WI38 (cell line): ENCODE data around the gene SLC31A2.

Source experiments
- H3K4me3 ChIP-seq: 2 replicates; pipeline ENCODE4 v1.5.1; 2011; ENCODE audit warnings: low read depth, mild to moderate bottlenecking, control low read depth, low read length
- TF ChIP-seq, protein P1 (sequence below): IDR thresholded peaks from 2 replicates; pipeline ENCODE4 v1.5.1; 2012; ENCODE audit warnings: low read depth, mild to moderate bottlenecking, control low read depth, low read length

SLC31A2 gene

DNA sequence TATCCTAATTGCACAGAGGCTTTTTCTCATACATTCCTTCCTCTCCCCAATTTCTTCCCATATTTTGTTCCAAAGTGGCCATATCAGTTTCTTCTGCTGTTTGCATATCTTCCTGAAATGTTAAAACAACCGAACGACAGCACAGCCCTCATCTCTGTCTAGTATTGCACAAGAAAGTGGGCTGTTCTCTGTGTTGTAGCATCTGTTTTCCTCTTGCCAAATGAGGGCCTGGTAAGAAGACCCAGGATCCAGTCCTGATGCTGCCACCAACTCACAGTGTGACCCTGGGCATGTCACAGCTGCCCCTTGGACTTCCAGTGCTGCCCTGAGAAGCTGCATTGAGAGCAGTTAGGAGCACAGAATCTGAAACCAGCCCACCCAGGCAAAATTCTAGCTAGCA, 4.1 kb downstream of the SLC31A2 start:
- TF ChIP-seq, protein P1, sequence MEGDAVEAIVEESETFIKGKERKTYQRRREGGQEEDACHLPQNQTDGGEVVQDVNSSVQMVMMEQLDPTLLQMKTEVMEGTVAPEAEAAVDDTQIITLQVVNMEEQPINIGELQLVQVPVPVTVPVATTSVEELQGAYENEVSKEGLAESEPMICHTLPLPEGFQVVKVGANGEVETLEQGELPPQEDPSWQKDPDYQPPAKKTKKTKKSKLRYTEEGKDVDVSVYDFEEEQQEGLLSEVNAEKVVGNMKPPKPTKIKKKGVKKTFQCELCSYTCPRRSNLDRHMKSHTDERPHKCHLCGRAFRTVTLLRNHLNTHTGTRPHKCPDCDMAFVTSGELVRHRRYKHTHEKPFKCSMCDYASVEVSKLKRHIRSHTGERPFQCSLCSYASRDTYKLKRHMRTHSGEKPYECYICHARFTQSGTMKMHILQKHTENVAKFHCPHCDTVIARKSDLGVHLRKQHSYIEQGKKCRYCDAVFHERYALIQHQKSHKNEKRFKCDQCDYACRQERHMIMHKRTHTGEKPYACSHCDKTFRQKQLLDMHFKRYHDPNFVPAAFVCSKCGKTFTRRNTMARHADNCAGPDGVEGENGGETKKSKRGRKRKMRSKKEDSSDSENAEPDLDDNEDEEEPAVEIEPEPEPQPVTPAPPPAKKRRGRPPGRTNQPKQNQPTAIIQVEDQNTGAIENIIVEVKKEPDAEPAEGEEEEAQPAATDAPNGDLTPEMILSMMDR, result no peak
- no peak overlapping the region for H3K4me3 ChIP-seq

DNA sequence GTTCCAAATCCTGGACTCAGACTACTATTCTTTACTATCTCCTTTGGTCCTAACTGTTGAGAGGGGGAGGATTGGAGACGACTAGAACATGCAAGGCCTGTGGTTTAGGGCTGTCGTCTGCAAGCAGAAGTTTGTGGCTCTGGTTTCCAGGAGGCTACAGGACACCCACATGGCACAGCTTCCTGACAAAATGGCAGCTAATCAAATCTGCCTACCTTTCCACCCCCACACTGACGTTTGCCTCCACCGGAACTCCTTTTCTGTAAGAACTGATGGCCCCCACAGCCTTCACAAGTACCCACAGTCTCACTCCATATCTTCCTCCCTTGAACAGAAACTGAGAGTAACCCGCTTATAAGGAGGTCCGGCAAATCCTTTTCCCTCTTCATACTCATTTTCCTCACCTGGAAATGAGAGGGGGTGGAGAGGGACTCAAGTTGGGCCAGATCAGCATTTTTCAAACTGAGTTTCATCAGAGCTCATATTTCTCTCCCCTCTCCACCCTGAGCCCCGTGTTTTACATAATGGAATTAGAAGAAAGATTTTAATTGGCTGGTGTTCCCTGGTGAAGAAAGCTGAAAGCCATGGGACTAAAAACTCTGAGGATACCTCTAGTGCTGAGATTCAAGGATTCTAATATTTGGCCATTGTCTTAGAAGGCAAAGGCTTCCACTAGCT, 5.2 kb downstream of the SLC31A2 start:
- no peak overlapping the region for H3K4me3 ChIP-seq
- TF ChIP-seq, protein P1, result no peak

DNA sequence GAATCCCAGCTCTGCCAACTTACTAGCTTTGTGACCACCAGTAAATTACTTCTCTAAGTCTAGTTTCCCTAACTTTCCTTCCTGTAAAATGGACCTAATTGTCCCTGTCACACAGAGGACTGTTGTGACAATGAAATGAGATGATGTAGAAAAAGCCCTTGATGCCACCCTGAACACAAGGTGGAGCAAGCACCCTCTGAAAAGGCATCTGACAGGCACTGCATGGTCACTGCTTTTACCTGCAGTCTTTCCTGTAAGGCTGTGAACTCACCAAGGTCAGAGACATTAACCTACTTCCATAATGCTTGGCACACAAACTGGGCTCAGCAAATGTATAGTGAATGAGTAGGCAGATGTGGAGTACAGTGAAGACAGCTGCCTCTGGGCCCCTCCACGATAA, 6.1 kb downstream of the SLC31A2 start:
- TF ChIP-seq, protein P1, result no peak
- H3K4me3 ChIP-seq, result no peak overlapping the region

DNA sequence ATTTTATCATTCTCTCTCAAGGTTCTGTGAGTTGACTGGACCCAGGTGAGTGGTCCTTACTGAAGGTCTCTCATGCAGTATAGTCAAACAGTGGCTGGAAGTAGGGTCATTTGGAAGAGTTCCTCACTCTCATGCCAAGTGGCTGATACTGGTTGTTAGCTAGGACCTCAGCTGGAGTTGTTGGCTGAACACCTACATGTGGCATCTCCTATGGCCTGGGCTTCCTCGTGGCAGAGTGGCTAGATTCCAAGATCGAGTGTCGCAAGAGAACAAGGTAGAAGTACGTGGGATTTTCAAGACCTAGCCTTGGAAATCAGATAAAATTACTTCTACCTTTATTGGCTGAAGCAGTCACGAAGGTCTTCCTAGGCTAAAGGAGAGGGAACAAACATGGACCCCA, 7.6 kb downstream of the SLC31A2 start:
- no peak overlapping the region for H3K4me3 ChIP-seq
- TF ChIP-seq, protein P1, result no peak

DNA sequence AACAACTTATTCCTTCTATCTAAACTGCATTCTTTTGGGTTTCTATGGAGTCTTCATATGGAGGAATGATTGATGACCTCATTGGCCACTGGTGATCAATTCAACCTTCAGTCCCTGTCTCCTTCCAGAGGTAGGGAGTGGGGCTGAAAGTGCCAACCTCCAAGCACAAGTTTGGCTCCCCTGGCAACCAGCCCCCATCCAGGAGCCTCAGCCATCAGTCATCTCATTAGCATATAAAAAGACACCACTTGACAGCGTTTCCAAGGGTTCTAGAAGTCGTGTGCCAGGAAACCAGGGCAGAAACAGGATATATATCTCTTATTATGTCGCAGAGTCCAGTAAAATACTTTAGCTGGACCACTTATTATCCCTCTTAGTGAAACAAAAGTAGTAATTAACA, 9.8 kb downstream of the SLC31A2 start:
- H3K4me3 ChIP-seq, result no peak overlapping the region
- TF ChIP-seq, protein P1, result no peak

DNA sequence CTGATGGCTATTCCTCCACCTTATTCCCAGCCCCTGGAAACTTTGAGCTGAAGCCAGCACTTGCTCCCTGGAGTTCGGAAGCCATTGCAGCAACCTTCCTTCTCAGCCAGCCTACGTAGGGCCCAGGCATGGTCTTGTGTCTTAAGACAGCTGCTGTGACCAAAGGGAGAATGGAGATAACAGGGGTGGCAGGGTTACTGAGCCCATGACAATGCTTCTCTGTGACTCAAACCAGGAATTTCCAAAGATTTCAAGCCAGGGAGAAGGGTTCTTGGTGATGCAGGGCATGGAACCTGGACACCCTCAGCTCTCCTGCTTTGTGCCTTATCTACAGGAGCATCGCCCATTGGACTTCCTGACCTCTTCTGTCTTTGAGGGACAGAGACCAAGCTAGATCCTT, 12.2 kb downstream of the SLC31A2 start:
- no peak overlapping the region for H3K4me3 ChIP-seq
- TF ChIP-seq, protein P1, result no peak

DNA sequence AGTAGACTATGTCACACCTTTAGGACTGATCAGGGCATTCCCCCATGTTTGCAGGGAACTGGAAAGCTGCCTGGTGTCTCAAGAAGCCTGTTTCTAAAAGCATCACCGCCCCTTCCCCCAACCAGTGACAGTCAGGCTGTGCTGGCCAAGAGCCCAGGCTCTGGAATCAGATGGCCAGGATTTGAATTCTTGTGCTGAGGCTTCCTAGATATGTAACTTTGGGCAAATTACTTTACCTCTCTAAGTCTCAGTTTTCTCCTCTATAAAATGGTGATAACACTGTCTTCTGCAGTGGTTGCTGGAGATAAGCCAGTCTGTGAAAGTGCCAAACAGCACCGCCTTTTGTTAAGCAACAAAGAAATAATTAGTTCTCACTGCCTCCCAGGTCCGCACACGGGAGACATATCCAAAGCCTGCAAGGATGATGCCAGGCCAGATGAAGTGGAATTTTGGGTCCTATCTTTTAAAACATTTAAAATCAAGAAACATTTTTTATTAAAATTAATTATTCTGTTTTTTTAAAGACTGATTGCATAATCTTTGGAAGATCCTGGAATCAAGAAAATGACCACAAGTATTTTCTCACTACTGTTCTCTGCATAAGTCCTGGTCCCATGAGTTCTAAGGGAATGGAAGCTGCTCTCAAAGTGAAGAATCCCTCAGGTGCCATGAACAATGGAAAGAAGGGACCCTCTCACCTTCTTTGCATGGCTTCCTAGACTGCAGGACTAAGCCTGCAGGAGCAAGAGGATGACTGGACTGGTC, 13.9 kb downstream of the SLC31A2 start:
- no peak overlapping the region for H3K4me3 ChIP-seq
- TF ChIP-seq, protein P1, result no peak
